GM19452 (cell line): ENCODE results near the gene DPYSL5.
"Not testable (repeated sequence)": the region's sequence is repeated elsewhere in the genome, so short reads cannot be mapped to it uniquely, and the experiment has no call there.

Experiments used
- ATAC-seq: cut with Tn5 transposase; IDR thresholded peaks from one replicate; pipeline ENCODE4 v1.9.1; 2021; ENCODE audit not compliant: unreplicated experiment

DPYSL5 gene

GRCh38 chr2:26873286-26873983 is 25.5 kb downstream of the DPYSL5 start:
- no peak for ATAC-seq

GRCh38 chr2:26874514-26874913 is 26.6 kb downstream of the DPYSL5 start:
- ATAC-seq: no peak

GRCh38 chr2:26875065-26875634 is 27.2 kb downstream of the DPYSL5 start:
- no peak for ATAC-seq

GRCh38 chr2:26875808-26876207 is 27.9 kb downstream of the DPYSL5 start:
- no peak for ATAC-seq

GRCh38 chr2:26876260-26876659 is 28.3 kb downstream of the DPYSL5 start:
- no peak for ATAC-seq

- ATAC-seq: no peak
Observed at GRCh38 chr2:26877276-26877675, 29.3 kb downstream of the DPYSL5 start.

GRCh38 chr2:26880161-26880560 is 32.2 kb downstream of the DPYSL5 start:
- no peak for ATAC-seq

- no peak for ATAC-seq
Observed at GRCh38 chr2:26880910-26881435, 33.0 kb downstream of the DPYSL5 start.

- not testable (repeated sequence) for ATAC-seq
Observed at GRCh38 chr2:26882220-26882619, 34.3 kb downstream of the DPYSL5 start.

GRCh38 chr2:26883956-26884355 is 36.0 kb downstream of the DPYSL5 start:
- ATAC-seq: no peak

- no peak for ATAC-seq
Observed at GRCh38 chr2:26884486-26884885, 36.6 kb downstream of the DPYSL5 start.

GRCh38 chr2:26885651-26886329 is 37.9 kb downstream of the DPYSL5 start:
- ATAC-seq: no peak

- no peak for ATAC-seq
Observed at GRCh38 chr2:26886736-26887135, 38.8 kb downstream of the DPYSL5 start.

GRCh38 chr2:26887151-26887550 is 39.2 kb downstream of the DPYSL5 start:
- no peak for ATAC-seq

GRCh38 chr2:26889796-26890195 is 41.9 kb downstream of the DPYSL5 start:
- no peak for ATAC-seq

GRCh38 chr2:26890341-26891000 is 42.5 kb downstream of the DPYSL5 start:
- no peak for ATAC-seq

GRCh38 chr2:26892133-26892532 is 44.2 kb downstream of the DPYSL5 start:
- ATAC-seq: no peak

GRCh38 chr2:26892922-26893524 is 45.1 kb downstream of the DPYSL5 start:
- ATAC-seq: no peak

GRCh38 chr2:26894136-26894535 is 46.2 kb downstream of the DPYSL5 start:
- ATAC-seq: no peak

- no peak for ATAC-seq
Observed at GRCh38 chr2:26897807-26898479, 50.0 kb downstream of the DPYSL5 start.
